PC-9 (cell line): ENCODE data around the gene VASH2.

Experiments used
- CTCF ChIP-seq: fragments of 200-600 bp; sonication (generic); conservative IDR thresholded peaks from 2 replicates; pipeline ENCODE4 v1.6.1; 2017; ENCODE audit warnings: mixed run types, antibody characterized with exemption, mild to moderate bottlenecking, moderate library complexity
- EZH2 ChIP-seq: fragments of 200-600 bp; sonication (generic); IDR thresholded peaks from 2 replicates; pipeline ENCODE4 v1.8.0; 2017; ENCODE audit warnings: antibody characterized with exemption, low read depth

GRCh38 chr1:212909652-212910063, 40.7 kb upstream of the VASH2 start:
- TF ChIP-seq CTCF = no peak
- no peak for TF ChIP-seq EZH2
